GM23248 (cell line): ENCODE measurements around the gene NCOA3.

ENCODE experiments used
- EZH2 ChIP-seq: fragments of 200-600 bp; sonication (generic); IDR thresholded peaks from 2 replicates; pipeline ENCODE4 v1.6.1; 2018; ENCODE audit warnings: antibody characterized with exemption, mild to moderate bottlenecking; ENCODE audit not compliant: insufficient read depth, poor library complexity, severe bottlenecking
- EZH2phosphoT487 ChIP-seq: fragments of 200-600 bp; sonication (generic); IDR thresholded peaks from 2 replicates; pipeline ENCODE4 v1.6.1; 2018; ENCODE audit warnings: antibody characterized with exemption, moderate library complexity, mild to moderate bottlenecking, low read depth; ENCODE audit not compliant: insufficient read depth

GRCh38 chr20:47496118-47496517 lies 5.6 kb upstream of the NCOA3 start:
- no peak for TF ChIP-seq EZH2
- TF ChIP-seq EZH2phosphoT487 = no peak
